ENCODE results near the gene OGFOD2.
A peak's percentile ranks its signal among the peaks of the same experiment; 100 is the strongest.

The OGFOD2 gene

DNA sequence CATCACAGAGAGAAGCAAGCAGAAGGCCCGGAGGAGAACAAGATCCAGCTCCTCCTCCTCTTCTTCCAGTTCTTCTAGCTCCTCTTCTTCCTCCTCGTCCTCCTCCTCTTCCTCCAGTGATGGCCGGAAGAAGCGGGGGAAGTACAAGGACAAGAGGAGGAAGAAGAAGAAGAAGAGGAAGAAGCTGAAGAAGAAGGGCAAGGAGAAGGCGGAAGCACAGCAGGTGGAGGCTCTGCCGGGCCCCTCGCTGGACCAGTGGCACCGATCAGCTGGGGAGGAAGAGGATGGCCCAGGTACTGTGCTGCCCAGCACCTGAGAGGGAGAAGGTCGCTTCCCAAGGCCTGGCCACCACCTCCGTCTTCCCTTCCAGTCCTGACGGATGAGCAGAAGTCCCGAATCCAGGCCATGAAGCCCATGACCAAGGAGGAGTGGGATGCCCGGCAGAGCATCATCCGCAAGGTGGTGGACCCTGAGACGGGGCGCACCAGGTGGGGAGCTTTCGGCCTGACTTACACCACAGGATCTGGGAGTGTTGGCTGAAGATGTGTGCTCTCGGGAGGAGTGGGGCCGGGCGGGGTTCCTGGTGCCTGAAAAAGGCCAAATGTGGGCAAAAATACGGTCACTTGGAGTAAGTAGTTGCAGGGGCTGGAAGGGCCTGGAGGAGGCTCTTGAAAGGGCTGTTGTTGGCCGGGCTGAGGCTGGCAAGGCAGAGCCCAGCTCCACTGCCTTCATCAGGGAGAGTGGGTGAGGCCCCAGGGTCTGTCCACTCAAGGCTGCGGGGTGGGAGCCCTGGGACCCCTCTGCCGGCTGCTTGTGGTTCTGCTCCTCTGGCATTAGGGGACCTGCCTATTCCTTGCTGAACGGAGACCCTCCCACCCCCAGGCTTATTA, 6.8 kb downstream of the OGFOD2 start:
- TF ChIP-seq, protein P1, sequence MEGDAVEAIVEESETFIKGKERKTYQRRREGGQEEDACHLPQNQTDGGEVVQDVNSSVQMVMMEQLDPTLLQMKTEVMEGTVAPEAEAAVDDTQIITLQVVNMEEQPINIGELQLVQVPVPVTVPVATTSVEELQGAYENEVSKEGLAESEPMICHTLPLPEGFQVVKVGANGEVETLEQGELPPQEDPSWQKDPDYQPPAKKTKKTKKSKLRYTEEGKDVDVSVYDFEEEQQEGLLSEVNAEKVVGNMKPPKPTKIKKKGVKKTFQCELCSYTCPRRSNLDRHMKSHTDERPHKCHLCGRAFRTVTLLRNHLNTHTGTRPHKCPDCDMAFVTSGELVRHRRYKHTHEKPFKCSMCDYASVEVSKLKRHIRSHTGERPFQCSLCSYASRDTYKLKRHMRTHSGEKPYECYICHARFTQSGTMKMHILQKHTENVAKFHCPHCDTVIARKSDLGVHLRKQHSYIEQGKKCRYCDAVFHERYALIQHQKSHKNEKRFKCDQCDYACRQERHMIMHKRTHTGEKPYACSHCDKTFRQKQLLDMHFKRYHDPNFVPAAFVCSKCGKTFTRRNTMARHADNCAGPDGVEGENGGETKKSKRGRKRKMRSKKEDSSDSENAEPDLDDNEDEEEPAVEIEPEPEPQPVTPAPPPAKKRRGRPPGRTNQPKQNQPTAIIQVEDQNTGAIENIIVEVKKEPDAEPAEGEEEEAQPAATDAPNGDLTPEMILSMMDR (conservative IDR thresholded peaks at IDR 0.05): no peak
- no peak for TF ChIP-seq ZFX (IDR thresholded peaks at IDR 0.05)
- peak overlapping the region; percentile 86 for H3K27ac ChIP-seq

DNA sequence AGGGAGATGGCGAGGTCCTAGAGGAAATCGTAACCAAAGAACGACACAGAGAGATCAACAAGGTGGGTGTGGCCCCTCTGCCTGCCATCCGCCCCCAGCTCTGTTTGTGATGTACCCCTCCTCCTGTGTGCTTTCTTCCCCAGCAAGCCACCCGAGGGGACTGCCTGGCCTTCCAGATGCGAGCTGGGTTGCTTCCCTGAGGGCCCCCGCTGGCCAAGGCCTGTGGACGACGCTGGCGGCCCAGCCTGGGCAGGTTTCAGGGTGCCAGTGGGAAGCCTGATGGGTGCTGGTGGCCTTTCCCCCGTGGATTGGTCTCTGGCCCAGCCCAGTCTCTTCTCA, 7.4 kb downstream of the OGFOD2 start:
- no peak overlapping the region for H3K27ac ChIP-seq
- no peak for TF ChIP-seq ZFX (IDR thresholded peaks at IDR 0.05)
- TF ChIP-seq, protein P1 (conservative IDR thresholded peaks at IDR 0.05): no peak

DNA sequence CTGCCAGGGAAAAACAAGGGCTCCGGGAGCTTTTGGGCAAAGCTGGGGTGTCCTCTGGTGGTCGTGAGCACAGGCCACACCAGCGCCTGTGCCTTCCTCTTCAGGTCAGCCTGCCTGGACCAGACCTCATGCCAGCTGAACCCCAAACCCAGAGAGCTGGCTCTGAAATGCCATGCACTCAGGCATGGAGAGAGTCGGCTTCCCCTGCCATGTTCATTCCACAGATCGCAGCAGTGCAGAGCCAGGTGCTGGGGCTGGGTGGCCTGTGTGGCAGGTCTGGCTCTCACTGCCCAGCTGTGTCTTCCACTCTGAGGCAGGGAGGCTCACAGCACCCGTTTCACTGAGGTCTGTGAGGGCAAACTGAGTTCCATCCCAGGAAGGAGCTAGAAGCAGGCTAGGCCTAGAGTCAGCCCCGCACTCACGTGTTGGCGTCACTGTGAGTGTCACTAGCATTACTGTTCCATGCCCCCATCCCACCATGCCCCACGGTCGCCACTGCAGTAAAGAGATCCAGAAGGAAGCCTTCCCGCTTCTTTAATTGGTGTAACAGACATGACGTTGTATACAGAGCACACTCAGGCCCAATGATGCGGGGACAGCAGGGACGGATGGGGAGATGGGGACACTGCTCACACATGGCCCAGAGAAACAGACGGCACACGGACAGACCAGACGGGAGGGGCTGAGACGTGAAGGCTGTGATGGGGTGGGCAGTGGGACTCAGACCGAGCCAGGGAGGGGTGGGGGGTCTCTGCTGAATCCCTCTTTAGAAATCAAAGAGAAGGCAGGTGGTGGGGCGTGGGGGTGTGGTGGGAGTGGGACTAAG, 8.1 kb downstream of the OGFOD2 start:
- TF ChIP-seq, protein P1 (conservative IDR thresholded peaks at IDR 0.05): no peak
- no peak for TF ChIP-seq ZFX (IDR thresholded peaks at IDR 0.05)
- no peak overlapping the region for H3K27ac ChIP-seq

DNA sequence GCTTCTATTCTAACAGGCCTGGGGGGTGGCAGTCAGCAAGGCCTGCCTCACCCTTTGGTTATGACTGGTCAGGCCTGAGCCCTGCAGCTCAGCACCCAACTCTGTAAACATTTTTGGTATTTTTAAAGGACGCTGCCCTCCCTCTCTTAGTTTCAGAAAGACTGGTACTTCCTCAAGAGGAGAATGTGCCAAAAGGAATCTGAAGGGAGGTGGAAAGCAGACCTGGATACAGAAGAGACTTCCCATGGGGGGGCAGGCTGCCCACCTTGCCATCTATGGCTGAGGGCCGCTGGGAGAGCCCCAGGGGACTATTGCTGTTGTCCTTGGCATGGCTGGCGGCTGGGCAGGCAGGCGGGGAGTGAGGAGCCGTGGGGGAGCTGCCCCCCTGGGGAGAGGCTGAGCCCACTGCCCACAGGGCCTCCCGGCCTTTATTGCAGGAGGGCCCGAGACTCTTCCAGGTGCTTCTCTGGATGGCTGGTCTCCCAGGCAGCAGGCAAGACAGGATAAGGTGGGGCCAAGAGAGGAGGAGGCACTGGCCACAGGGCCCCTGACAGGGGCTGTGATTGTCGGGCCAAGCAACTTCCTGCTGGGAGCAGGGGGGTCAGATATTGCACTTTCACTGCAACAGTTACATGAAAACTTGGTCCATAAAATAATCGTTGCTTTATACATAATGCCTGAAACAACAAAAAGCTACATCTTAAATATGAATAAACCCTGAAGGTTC, 8.9 kb downstream of the OGFOD2 start:
- no peak for TF ChIP-seq ZFX (IDR thresholded peaks at IDR 0.05)
- TF ChIP-seq, protein P1 (conservative IDR thresholded peaks at IDR 0.05): no peak
- no peak overlapping the region for H3K27ac ChIP-seq

DNA sequence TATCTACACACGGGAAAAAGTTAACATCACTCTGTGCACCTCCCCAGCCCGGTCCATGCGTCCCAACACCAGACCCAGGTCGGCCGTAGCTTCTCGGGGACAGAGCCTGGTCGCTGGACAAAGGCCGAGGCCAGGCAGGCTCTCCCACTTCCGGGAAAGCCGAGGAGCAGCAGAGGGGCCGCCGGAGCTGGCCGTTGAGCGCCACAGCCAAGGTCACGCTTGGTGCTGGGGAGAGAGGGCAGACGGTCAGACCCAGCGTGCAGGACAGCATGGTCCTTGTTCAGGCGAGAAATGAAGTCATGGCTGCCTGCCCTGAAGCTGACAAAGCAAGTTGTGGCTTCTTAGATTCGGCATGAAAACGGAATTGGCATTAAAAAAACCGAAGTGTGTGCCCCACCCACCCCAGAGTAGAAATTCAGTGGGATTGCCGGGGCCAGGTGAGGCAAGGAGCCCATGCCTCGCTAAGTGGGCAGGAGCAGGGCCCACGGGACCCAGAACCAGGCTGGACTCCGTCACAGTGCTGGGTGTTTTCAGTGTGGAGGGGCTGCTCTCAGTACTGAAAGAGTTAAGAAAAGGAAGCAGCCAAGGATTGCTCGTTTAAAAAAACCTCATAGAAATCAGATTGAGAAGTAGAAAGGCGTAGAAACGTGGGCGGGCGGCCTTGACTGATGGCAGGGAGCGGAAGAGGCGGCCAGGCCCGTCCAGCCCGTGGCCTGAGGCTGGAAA, 9.7 kb downstream of the OGFOD2 start:
- H3K27ac ChIP-seq: no peak overlapping the region
- TF ChIP-seq, protein P1 (conservative IDR thresholded peaks at IDR 0.05): no peak
- no peak for TF ChIP-seq ZFX (IDR thresholded peaks at IDR 0.05)

DNA sequence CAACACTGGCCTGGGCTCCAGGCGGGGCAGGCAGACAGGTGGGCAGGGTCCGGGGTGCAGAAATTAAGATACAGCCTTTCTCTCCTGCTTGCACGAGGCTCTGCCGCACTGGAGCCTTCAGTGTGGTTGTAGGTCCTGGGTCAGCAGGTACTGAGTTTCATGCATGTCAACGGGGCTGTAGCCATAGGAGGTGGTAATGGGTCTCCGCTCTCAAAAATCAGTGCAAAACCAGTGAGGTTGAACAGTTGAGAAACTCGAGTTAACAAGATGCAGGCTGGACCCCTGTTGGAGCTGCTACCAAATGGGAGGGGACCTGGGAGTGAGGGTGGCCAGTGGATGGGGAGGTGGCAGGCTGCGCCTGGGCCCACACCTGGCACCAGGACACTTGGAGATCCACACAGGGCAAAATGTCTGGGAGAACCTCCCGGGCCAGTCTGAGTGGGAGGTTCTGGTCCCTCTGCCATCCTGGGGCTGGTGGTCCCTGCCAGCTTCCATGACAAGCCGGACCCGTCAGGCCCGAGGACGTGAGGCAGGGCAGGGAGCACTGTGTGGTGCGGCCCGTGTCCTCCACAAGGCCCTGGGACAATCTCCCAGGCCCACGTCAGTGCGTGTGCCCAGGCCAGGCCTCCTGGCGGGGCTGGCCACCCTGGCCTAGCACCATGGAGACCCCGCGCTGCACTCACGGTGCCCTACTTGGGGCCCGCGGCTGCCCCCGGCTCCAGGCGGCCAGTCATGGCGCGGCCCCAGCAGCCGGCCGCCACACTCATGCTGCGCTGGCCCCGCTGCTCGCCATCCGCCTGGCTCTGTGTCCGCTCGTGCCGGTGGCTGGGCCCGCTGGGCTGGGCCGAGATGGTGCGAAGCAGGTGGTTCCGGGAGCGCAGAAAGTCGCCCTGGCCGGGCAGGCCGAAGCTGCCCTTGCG, 10.6 kb downstream of the OGFOD2 start:
- TF ChIP-seq ZFX (IDR thresholded peaks at IDR 0.05): no peak
- TF ChIP-seq, protein P1 (conservative IDR thresholded peaks at IDR 0.05): no peak
- H3K27ac ChIP-seq: no peak overlapping the region
